ENCODE measurements around the gene SNTG2.
"Not testable (repeated sequence)": the region's sequence is repeated elsewhere in the genome, so short reads cannot be mapped to it uniquely, and the experiment has no call there.

SNTG2 gene

GRCh38 chr2:1079873-1080799, 129.5 kb downstream of the SNTG2 start:
- no peak overlapping the region for H3K9ac ChIP-seq (ENCODE audit: low read length)
- H3K36me3 ChIP-seq (ENCODE audit: control insufficient read depth, insufficient read depth, low read length) = no peaks in the 10 kb centered on the region
- H3K27me3 ChIP-seq (ENCODE audit: control insufficient read depth, insufficient read depth, low read length) = no peaks in the 10 kb centered on the region
- H3K4me1 ChIP-seq (ENCODE audit: control insufficient read depth, insufficient read depth, low read length) = no peaks in the 10 kb centered on the region
- no peak overlapping the region for H3K4me3 ChIP-seq (ENCODE audit: low read length)
- no peak overlapping the region for H3K27ac ChIP-seq (ENCODE audit: low read depth, low read length)

GRCh38 chr2:1081451-1082225, 131.0 kb downstream of the SNTG2 start:
- Histone ChIP-seq H3K4me1 (ENCODE audit: control insufficient read depth, insufficient read depth, low read length) (no peaks in the 10 kb centered on the region), H3K4me3 (ENCODE audit: low read length) (no peak overlapping the region), H3K9ac (ENCODE audit: low read length) (no peak overlapping the region), H3K27me3 (ENCODE audit: control insufficient read depth, insufficient read depth, low read length) (no peaks in the 10 kb centered on the region), H3K36me3 (ENCODE audit: control insufficient read depth, insufficient read depth, low read length) (no peaks in the 10 kb centered on the region), H3K27ac (ENCODE audit: low read depth, low read length) (no peak overlapping the region)

GRCh38 chr2:1082456-1083205, 132.0 kb downstream of the SNTG2 start:
- Histone ChIP-seq H3K36me3 (ENCODE audit: control insufficient read depth, insufficient read depth, low read length) (no peaks in the 10 kb centered on the region), H3K27ac (ENCODE audit: low read depth, low read length) (no peak overlapping the region), H3K4me1 (ENCODE audit: control insufficient read depth, insufficient read depth, low read length) (no peaks in the 10 kb centered on the region), H3K4me3 (ENCODE audit: low read length) (no peak overlapping the region), H3K27me3 (ENCODE audit: control insufficient read depth, insufficient read depth, low read length) (no peaks in the 10 kb centered on the region), H3K9ac (ENCODE audit: low read length) (no peak overlapping the region)

GRCh38 chr2:1088192-1088860, 137.7 kb downstream of the SNTG2 start:
- no peaks in the 10 kb centered on the region for H3K36me3 ChIP-seq (ENCODE audit: control insufficient read depth, insufficient read depth, low read length)
- H3K27ac ChIP-seq (ENCODE audit: low read depth, low read length) = no peak overlapping the region
- no peak overlapping the region for H3K9ac ChIP-seq (ENCODE audit: low read length)
- H3K27me3 ChIP-seq (ENCODE audit: control insufficient read depth, insufficient read depth, low read length) = no peaks in the 10 kb centered on the region
- H3K4me3 ChIP-seq (ENCODE audit: low read length) = no peak overlapping the region
- no peaks in the 10 kb centered on the region for H3K4me1 ChIP-seq (ENCODE audit: control insufficient read depth, insufficient read depth, low read length)

- no peaks in the 10 kb centered on the region for H3K27me3 ChIP-seq (ENCODE audit: control insufficient read depth, insufficient read depth, low read length)
- H3K4me1 ChIP-seq (ENCODE audit: control insufficient read depth, insufficient read depth, low read length) = no peaks in the 10 kb centered on the region
- H3K27ac ChIP-seq (ENCODE audit: low read depth, low read length) = no peak overlapping the region
- H3K4me3 ChIP-seq (ENCODE audit: low read length) = no peak overlapping the region
- H3K36me3 ChIP-seq (ENCODE audit: control insufficient read depth, insufficient read depth, low read length) = no peaks in the 10 kb centered on the region
- H3K9ac ChIP-seq (ENCODE audit: low read length) = no peak overlapping the region
Observed at GRCh38 chr2:1088940-1089339, 138.3 kb downstream of the SNTG2 start.

- no peak overlapping the region for H3K27ac ChIP-seq (ENCODE audit: low read depth, low read length)
- H3K9ac ChIP-seq (ENCODE audit: low read length) = no peak overlapping the region
- H3K36me3 ChIP-seq (ENCODE audit: control insufficient read depth, insufficient read depth, low read length) = no peaks in the 10 kb centered on the region
- no peaks in the 10 kb centered on the region for H3K4me1 ChIP-seq (ENCODE audit: control insufficient read depth, insufficient read depth, low read length)
- no peak overlapping the region for H3K4me3 ChIP-seq (ENCODE audit: low read length)
- no peaks in the 10 kb centered on the region for H3K27me3 ChIP-seq (ENCODE audit: control insufficient read depth, insufficient read depth, low read length)
Observed at GRCh38 chr2:1091895-1092585, 141.4 kb downstream of the SNTG2 start.

- H3K27me3 ChIP-seq (ENCODE audit: control insufficient read depth, insufficient read depth, low read length); H3K36me3 ChIP-seq (ENCODE audit: control insufficient read depth, insufficient read depth, low read length); H3K9ac ChIP-seq (ENCODE audit: low read length); H3K27ac ChIP-seq (ENCODE audit: low read depth, low read length); H3K4me1 ChIP-seq (ENCODE audit: control insufficient read depth, insufficient read depth, low read length); H3K4me3 ChIP-seq (ENCODE audit: low read length): not testable (repeated sequence)
Observed at GRCh38 chr2:1093668-1094067, 143.0 kb downstream of the SNTG2 start.

- Histone ChIP-seq H3K4me3 (ENCODE audit: low read length) (no peak overlapping the region), H3K27me3 (ENCODE audit: control insufficient read depth, insufficient read depth, low read length) (no peaks in the 10 kb centered on the region), H3K36me3 (ENCODE audit: control insufficient read depth, insufficient read depth, low read length) (no peaks in the 10 kb centered on the region), H3K9ac (ENCODE audit: low read length) (no peak overlapping the region), H3K4me1 (ENCODE audit: control insufficient read depth, insufficient read depth, low read length) (no peaks in the 10 kb centered on the region), H3K27ac (ENCODE audit: low read depth, low read length) (no peak overlapping the region)
Observed at GRCh38 chr2:1097101-1097500, 146.5 kb downstream of the SNTG2 start.

GRCh38 chr2:1099418-1099817, 148.8 kb downstream of the SNTG2 start:
- no peaks in the 10 kb centered on the region for H3K36me3 ChIP-seq (ENCODE audit: control insufficient read depth, insufficient read depth, low read length)

GRCh38 chr2:1101011-1101782, 150.5 kb downstream of the SNTG2 start:
- Histone ChIP-seq H3K27me3 (ENCODE audit: control insufficient read depth, insufficient read depth, low read length) (no peaks in the 10 kb centered on the region), H3K4me1 (ENCODE audit: control insufficient read depth, insufficient read depth, low read length) (no peaks in the 10 kb centered on the region), H3K4me3 (ENCODE audit: low read length) (no peak overlapping the region), H3K9ac (ENCODE audit: low read length) (no peak overlapping the region), H3K27ac (ENCODE audit: low read depth, low read length) (no peak overlapping the region), H3K36me3 (ENCODE audit: control insufficient read depth, insufficient read depth, low read length) (no peaks in the 10 kb centered on the region)

More at GRCh38 chr2:1099418-1099817, 148.8 kb downstream of the SNTG2 start:
- Histone ChIP-seq H3K9ac (ENCODE audit: low read length) (no peak overlapping the region), H3K27me3 (ENCODE audit: control insufficient read depth, insufficient read depth, low read length) (no peaks in the 10 kb centered on the region), H3K27ac (ENCODE audit: low read depth, low read length) (no peak overlapping the region), H3K4me1 (ENCODE audit: control insufficient read depth, insufficient read depth, low read length) (no peaks in the 10 kb centered on the region), H3K4me3 (ENCODE audit: low read length) (no peak overlapping the region)

GRCh38 chr2:1101982-1102590, 151.4 kb downstream of the SNTG2 start:
- H3K9ac ChIP-seq (ENCODE audit: low read length) = no peak overlapping the region
- H3K4me1 ChIP-seq (ENCODE audit: control insufficient read depth, insufficient read depth, low read length) = no peaks in the 10 kb centered on the region
- no peak overlapping the region for H3K27ac ChIP-seq (ENCODE audit: low read depth, low read length)

More at GRCh38 chr2:1101982-1102590, 151.4 kb downstream of the SNTG2 start:
- no peak overlapping the region for H3K4me3 ChIP-seq (ENCODE audit: low read length)
- no peaks in the 10 kb centered on the region for H3K27me3 ChIP-seq (ENCODE audit: control insufficient read depth, insufficient read depth, low read length)
- H3K36me3 ChIP-seq (ENCODE audit: control insufficient read depth, insufficient read depth, low read length) = no peaks in the 10 kb centered on the region

Data from rectal smooth muscle tissue (tissue), 1 donor.